Prostate gland (tissue), 2 donors: Measurements from ENCODE around the gene POLR2J3. TPM values are rescaled to one million over a fixed set of nuclear protein-coding genes. Genes with fewer than 3 reads are reported as not detected.
A peak's percentile ranks its signal among the peaks of the same experiment; 100 is the strongest.
"Not testable (repeated sequence)": the region's sequence is repeated elsewhere in the genome, so short reads cannot be mapped to it uniquely, and the experiment has no call there.

Experiments used
- DNase-seq: peaks from one replicate; pipeline ENCODE4 v3.0.0-alpha.2; 2019; ENCODE audit warnings: low spot score
- H3K27ac ChIP-seq, 2 donors: fragments of 200-600 bp; sonication (generic); 2 replicates each; pipeline ENCODE4 v1.5.1; 2017 to 2019
- H3K27me3 ChIP-seq: fragments of 200-600 bp; sonication (generic); replicated peaks from 2 replicates; pipeline ENCODE4 v1.5.1; 2019; ENCODE audit not compliant: insufficient read depth
- H3K36me3 ChIP-seq, 2 donors: fragments of 200-600 bp; sonication (generic); 1 replicate in 1 of 2; 2 replicates in 1 of 2; pipeline versions ENCODE4 v1.5.1 to v1.8.1; 2017 to 2019
- H3K4me1 ChIP-seq: fragments of 200-600 bp; sonication (generic); replicated peaks from 2 replicates; pipeline ENCODE4 v1.5.1; 2019
- H3K4me3 ChIP-seq, 2 donors: fragments of 200-600 bp; sonication (generic); 2 replicates each; pipeline ENCODE4 v1.5.1; 2017 to 2019
- H3K9me3 ChIP-seq: fragments of 200-600 bp; sonication (generic); 2 replicates; pipeline ENCODE4 v1.5.1; 2017
- WGBS: methylation state at CpG from one replicate; pipeline ENCODE4 v1.1.5; 2018; 5-methylcytosine and 5-hydroxymethylcytosine counted together
- intact Hi-C: fragments of 100-400 bp; cut with DNase I; formaldehyde crosslinking; loops from one replicate; pipeline ENCODE4 v1.14.2; 2022
- total RNA-seq, 2 donors: library from RNA; depleted of rRNA; stranded (reverse); fragments of >200 nt; gene quantifications; one replicate each; pipeline ENCODE4 v1.1.0, GENCODE V29; 2016

POLR2J3 gene
- total RNA-seq, 2 donors from 2014 or later, result 11.5 to 16.6 TPM

GRCh38 chr7:102535062-102535615 is 37.2 kb downstream of the POLR2J3 start:
- H3K9me3 ChIP-seq, H3K36me3 ChIP-seq, H3K4me1 ChIP-seq, intact Hi-C loops, DNase-seq, H3K27ac ChIP-seq, H3K27me3 ChIP-seq, H3K4me3 ChIP-seq: not testable (repeated sequence)
- 88% methylated on average over 2 of the region's 8 CpGs for WGBS

- H3K36me3 ChIP-seq, intact Hi-C loops, H3K9me3 ChIP-seq, H3K27me3 ChIP-seq, H3K27ac ChIP-seq, H3K4me3 ChIP-seq, H3K4me1 ChIP-seq, DNase-seq: not testable (repeated sequence)
- 89% methylated on average over 2 of the region's 2 CpGs for WGBS
Observed at GRCh38 chr7:102532127-102532526, 40.3 kb downstream of the POLR2J3 start.

DNA sequence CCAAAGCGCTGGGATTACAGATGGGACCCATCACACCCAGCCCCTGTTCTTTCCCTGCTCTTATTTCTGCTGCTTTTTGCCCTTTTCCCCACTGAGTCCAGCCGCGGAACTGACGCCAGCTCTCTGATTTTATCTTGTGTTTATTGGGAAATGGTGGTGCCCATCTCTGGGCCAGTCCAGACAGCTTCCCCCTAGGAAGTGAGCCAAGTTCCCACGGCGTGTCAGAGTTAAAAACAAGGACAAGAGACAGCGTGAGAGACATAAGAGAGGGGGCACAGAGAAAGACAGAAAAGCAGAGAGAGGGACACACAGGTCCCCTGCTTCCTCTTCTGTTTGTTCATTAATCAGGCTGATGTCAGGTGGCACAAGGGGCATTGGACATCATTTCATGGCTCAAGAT is 40.8 kb downstream of the POLR2J3 start:
- H3K36me3 ChIP-seq, H3K9me3 ChIP-seq, H3K27me3 ChIP-seq, H3K4me3 ChIP-seq, H3K27ac ChIP-seq, H3K4me1 ChIP-seq, intact Hi-C loops: not testable (repeated sequence)
- no CpG with 5 or more reads among the region's 7 CpGs for WGBS
- peak; percentile 94 for DNase-seq

DNA sequence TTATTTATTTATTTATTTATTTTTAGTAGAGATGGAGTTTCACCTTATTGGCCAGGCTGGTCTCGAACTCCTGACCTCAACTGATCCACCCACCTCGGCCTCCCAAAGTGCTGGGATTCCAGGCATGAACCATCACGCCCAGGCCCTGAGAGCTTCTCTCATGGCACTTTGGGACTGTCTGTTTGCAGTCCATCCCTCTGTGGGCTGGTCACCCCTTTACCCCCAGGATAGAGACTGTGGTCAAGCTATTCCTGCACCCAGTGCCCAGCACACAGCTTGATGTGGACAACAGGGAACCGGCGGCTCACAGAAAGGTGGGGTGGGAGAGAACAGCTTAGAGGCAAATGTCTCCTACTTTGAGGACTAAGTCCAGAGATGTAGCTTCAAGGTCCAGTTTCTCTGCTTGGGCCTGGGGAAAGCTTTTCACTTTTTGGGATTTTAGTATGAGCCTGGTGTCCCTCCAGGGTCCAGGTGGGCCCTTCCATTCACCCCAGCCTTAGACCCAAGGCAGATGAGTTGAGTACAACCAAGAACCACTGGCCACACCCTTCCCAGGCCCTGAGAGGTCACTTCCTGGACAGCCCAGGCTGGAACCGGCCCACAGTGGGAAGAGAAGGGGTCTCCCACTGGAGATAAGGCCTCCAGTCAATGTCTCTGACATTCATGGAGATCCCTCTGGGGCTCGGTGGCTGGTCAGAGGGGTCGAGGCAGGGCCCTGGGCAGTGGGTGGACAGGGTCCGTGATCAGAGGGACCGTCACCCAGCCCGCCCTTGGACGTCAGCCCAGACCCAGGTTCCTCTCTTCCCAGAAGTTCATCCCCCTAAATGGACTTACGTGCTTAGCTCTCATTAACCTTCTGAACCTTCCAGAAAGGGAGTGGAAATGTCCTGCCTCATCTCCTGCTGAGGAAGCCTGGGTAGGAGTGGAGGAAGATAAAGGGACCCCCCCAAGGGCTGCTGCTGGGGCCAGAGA is 44.3 kb downstream of the POLR2J3 start:
- intact Hi-C loops, H3K4me3 ChIP-seq, H3K27ac ChIP-seq, H3K9me3 ChIP-seq, H3K27me3 ChIP-seq, DNase-seq, H3K36me3 ChIP-seq, H3K4me1 ChIP-seq: not testable (repeated sequence)
- WGBS, result 86% methylated on average over 3 of the region's 13 CpGs

DNA sequence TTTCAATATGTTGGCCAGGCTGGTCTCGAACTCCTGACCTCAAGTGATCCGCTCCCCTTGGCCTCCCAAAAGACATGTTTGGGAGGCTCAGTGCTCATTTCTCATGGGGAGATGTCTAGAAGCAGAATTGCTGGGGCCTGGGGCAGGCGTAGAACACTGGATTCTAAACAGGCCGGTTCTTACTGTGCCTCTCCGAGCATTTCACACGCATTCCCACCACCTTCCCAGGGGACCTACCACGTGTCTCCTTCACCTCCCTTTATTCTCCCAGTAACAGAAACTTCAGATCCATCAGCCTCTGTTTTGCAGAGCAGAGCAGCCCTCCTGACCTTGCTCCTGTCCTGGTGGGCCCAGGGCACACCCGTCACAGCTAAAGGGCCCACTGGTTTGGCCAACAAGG is 45.2 kb downstream of the POLR2J3 start:
- WGBS, result 89% methylated on average over 1 of the region's 8 CpGs
- H3K27ac ChIP-seq, H3K4me3 ChIP-seq, H3K36me3 ChIP-seq, H3K9me3 ChIP-seq, DNase-seq, intact Hi-C loops, H3K27me3 ChIP-seq, H3K4me1 ChIP-seq: not testable (repeated sequence)

- intact Hi-C loops, DNase-seq: not testable (repeated sequence)
Observed at GRCh38 chr7:102524803-102525202, 47.6 kb downstream of the POLR2J3 start.

DNA sequence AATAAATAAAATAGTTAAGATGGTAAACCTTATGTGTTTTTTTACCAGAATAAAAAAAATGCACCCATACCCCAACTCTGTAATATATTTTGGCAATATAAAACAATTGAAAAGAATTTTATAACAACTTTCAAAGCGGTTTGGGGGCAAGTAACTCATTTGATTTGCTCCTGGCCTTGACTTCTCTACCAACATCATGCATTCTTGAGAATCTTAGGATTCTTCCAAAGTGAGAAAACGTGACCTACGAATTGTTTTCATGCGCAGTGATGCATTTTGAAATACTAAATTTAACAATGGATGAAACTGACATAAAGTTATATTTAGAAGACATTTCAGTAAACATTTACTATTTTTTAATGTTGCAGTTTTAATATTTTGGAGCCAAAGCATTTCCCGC is 51.6 kb downstream of the POLR2J3 start:
- intact Hi-C loops, H3K4me1 ChIP-seq: not testable (repeated sequence)

More at GRCh38 chr7:102524803-102525202, 47.6 kb downstream of the POLR2J3 start:
- H3K9me3 ChIP-seq, H3K36me3 ChIP-seq, H3K4me3 ChIP-seq, H3K27ac ChIP-seq, H3K4me1 ChIP-seq, H3K27me3 ChIP-seq: not testable (repeated sequence)
- 25% methylated on average over 1 of the region's 2 CpGs for WGBS

DNA sequence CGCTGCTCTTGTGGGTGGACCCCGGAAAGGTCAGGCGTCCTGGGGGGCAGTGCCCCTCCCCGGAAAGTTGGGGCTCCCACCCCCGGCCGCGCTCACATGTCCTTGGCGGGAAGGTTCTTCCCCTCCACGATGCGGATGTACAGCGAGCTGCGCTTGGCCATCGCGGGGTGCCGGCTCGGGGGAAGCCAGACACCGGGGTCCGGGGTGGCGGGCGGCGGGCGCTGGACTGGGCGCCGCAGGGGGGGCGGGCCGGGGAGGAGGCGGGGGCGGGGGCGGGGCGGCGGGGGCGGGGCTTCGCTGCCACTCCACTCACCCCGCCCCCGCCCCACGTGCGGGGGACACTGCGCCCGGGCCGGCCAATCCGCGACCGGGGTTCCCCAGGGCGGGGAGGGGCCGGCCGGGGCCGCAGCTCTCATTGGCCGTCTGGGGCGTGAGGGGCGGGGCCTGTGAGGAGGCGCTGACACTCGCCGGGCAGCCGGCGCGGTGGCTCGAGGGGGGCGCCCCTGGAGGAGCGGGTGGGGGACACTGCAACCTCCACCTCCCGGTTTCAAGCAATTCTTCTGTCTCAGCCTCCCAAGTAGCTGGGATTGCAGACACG is 54.7 kb downstream of the POLR2J3 start, which contains the start of gene RASA4B:
Gene RASA4B (minus strand): TSS at position 228 of the 598 bp plus-strand sequence. CDS start 67 bp downstream, at position 161.
- H3K36me3 ChIP-seq, DNase-seq, intact Hi-C loops, H3K27me3 ChIP-seq, H3K27ac ChIP-seq, H3K9me3 ChIP-seq, H3K4me1 ChIP-seq: not testable (repeated sequence)
- WGBS, result no CpG with 5 or more reads among the region's 61 CpGs
- peak within 1 kb of the TSS in 1 of 2 donors; percentile 24 for H3K4me3 ChIP-seq

More for the DNA sequence above, 51.6 kb downstream of the POLR2J3 start:
- not testable (repeated sequence) for DNase-seq, H3K4me3 ChIP-seq, H3K27ac ChIP-seq, H3K27me3 ChIP-seq, H3K36me3 ChIP-seq, H3K9me3 ChIP-seq
- WGBS, result no CpG with 5 or more reads among the region's 5 CpGs

Other genes with a start within 250 kb of the POLR2J3 start
- gene SPDYE6, start 216.1 kb downstream of the POLR2J3 start, total RNA-seq, result under 1 TPM in 1 of 2 donors, not detected in 1; 0.85 TPM
- 10 to 100 TPM; 31.6 to 50.1 TPM for gene PRKRIP1, start 176.2 kb downstream of the POLR2J3 start, total RNA-seq
- 10 to 100 TPM; 20.5 to 24.8 TPM for gene ORAI2, start 139.0 kb downstream of the POLR2J3 start, total RNA-seq
- 10 to 100 TPM; 25.2 to 27.0 TPM for gene ALKBH4, start 107.7 kb downstream of the POLR2J3 start, total RNA-seq
- 10 to 100 TPM; 12.8 to 57.7 TPM for gene LRWD1, start 107.6 kb downstream of the POLR2J3 start, total RNA-seq
- 10 to 100 TPM; 23.2 to 46.4 TPM for gene POLR2J, start 93.7 kb downstream of the POLR2J3 start, total RNA-seq
- gene RASA4B, start 54.8 kb downstream of the POLR2J3 start, total RNA-seq, result 10 to 100 TPM in 1 of 2 donors, 1 to 10 TPM in 1; 2.0 to 25.7 TPM
- 10 to 100 TPM in 1 of 2 donors, 1 to 10 TPM in 1; 9.9 to 33.5 TPM for gene UPK3BL2, start 28.9 kb downstream of the POLR2J3 start, total RNA-seq
- gene SPDYE2, start 21.4 kb downstream of the POLR2J3 start, total RNA-seq, result 1 to 10 TPM in 1 of 2 donors, not detected in 1; 1.8 TPM
- gene RASA4, start 44.2 kb upstream of the POLR2J3 start, total RNA-seq, result 10 to 100 TPM; 10.5 to 59.6 TPM
- 100 to 1,000 TPM in 1 of 2 donors, 10 to 100 TPM in 1; 63.2 to 125 TPM for gene UPK3BL1, start 70.2 kb upstream of the POLR2J3 start, total RNA-seq
- not detected for gene SPDYE2B, start 77.7 kb upstream of the POLR2J3 start, total RNA-seq
- 1 to 10 TPM in 1 of 2 donors, under 1 TPM in 1; 0.18 to 6.6 TPM for gene POLR2J2, start 99.1 kb upstream of the POLR2J3 start, total RNA-seq
- 10 to 100 TPM; 15.2 to 16.5 TPM for gene FAM185A, start 176.4 kb upstream of the POLR2J3 start, total RNA-seq